ENCODE data around the gene MED9.

Gene MED9

GRCh38 chr17:17493249-17493985, 16.6 kb downstream of the MED9 start:
- H3K36me3 ChIP-seq (ENCODE audit: control insufficient read depth in 2 of 2, insufficient read depth in 1 of 2, low read length in 2 of 2), result peaks cover 7 to 52% of the 10 kb centered on the region in 2 experiments
- POLR2A ChIA-PET, result no interaction called here
- H3K4me3 ChIP-seq (ENCODE audit: low read depth, low read length), result no peak overlapping the region
- H3K4me1 ChIP-seq (ENCODE audit: control insufficient read depth, insufficient read depth, low read length), result no peaks in the 10 kb centered on the region
- no peak overlapping the region for H3K27ac ChIP-seq (ENCODE audit: extremely low read depth, low read depth, low read length)
- H3K9me3 ChIP-seq (ENCODE audit: control insufficient read depth, insufficient read depth, low read depth, low read length), result no peaks in the 10 kb centered on the region
- peak; percentile 88 for TF ChIP-seq ZIC2 (tag by site-specific recombination; IDR thresholded peaks at IDR 0.05)
- no peak for TF ChIP-seq ZSCAN30 (tag by site-specific recombination; IDR thresholded peaks at IDR 0.05)
- peak; percentile 64 for TF ChIP-seq KLF1 (tag by site-specific recombination; IDR thresholded peaks at IDR 0.05)
- CTCF ChIA-PET, result no interaction called here

- POLR2A ChIA-PET, result no interaction called here
- no peak overlapping the region for H3K27ac ChIP-seq (ENCODE audit: extremely low read depth, low read depth, low read length)
- peaks cover under 1 to 48% of the 10 kb centered on the region in 2 experiments for H3K36me3 ChIP-seq (ENCODE audit: control insufficient read depth in 2 of 2, insufficient read depth in 1 of 2, low read length in 2 of 2)
- H3K9me3 ChIP-seq (ENCODE audit: control insufficient read depth, insufficient read depth, low read depth, low read length), result no peaks in the 10 kb centered on the region
- CTCF ChIA-PET, result no interaction called here
- no peaks in the 10 kb centered on the region for H3K4me1 ChIP-seq (ENCODE audit: control insufficient read depth, insufficient read depth, low read length)
- TF ChIP-seq ZNF280D (tag by site-specific recombination; IDR thresholded peaks at IDR 0.05) (no peak), OSR2 (tag by site-specific recombination; IDR thresholded peaks at IDR 0.05) (no peak), ZNF423 (tag by site-specific recombination; IDR thresholded peaks at IDR 0.05) (no peak), ZNF274 (IDR thresholded peaks at IDR 0.05; ENCODE audit: low read length) (no peak), ZNF274 (tag by site-specific recombination; IDR thresholded peaks at IDR 0.05; ENCODE audit: borderline replicate concordance) (no peak), ZNF501 (tag by site-specific recombination; IDR thresholded peaks at IDR 0.05) (no peak), ZNF785 (tag by site-specific recombination; IDR thresholded peaks at IDR 0.05) (no peak), ZNF426 (tag by site-specific recombination; IDR thresholded peaks at IDR 0.05) (no peak), ZNF302 (tag by site-specific recombination; IDR thresholded peaks at IDR 0.05; ENCODE audit: low read depth) (no peak), RBAK (tag by site-specific recombination; IDR thresholded peaks at IDR 0.05) (no peak), ZXDB (tag by site-specific recombination; IDR thresholded peaks at IDR 0.05) (no peak), KLF16 (tag by site-specific recombination; IDR thresholded peaks at IDR 0.05) (no peak), ZSCAN4 (tag by site-specific recombination; IDR thresholded peaks at IDR 0.05) (no peak)
- no peak overlapping the region for H3K4me3 ChIP-seq (ENCODE audit: low read depth, low read length)
Observed at GRCh38 chr17:17493986-17494466, 17.2 kb downstream of the MED9 start.

- ChIA-PET POLR2A (no interaction called here), CTCF (interaction anchor here (0.6 kb wide), 1 partner anchor 74 kb away, joined by 3 read pairs; no protein-coding TSS in a partner anchor)
- peaks cover 0 to 46% of the 10 kb centered on the region in 2 experiments; a peak in 2 of 3 replicates for H3K36me3 ChIP-seq (ENCODE audit: control insufficient read depth in 2 of 2, insufficient read depth in 1 of 2, low read length in 2 of 2)
- H3K4me3 ChIP-seq (ENCODE audit: low read depth, low read length), result no peak overlapping the region
- no peaks in the 10 kb centered on the region for H3K4me1 ChIP-seq (ENCODE audit: control insufficient read depth, insufficient read depth, low read length)
- no peak overlapping the region for H3K27ac ChIP-seq (ENCODE audit: extremely low read depth, low read depth, low read length)
- no peaks in the 10 kb centered on the region for H3K9me3 ChIP-seq (ENCODE audit: control insufficient read depth, insufficient read depth, low read depth, low read length)
- TF ChIP-seq ZBTB6 (tag by site-specific recombination; IDR thresholded peaks at IDR 0.05), result no peak
- TF ChIP-seq REST (tag by site-specific recombination; IDR thresholded peaks at IDR 0.05), result no peak
- TF ChIP-seq ZFP3 (tag by site-specific recombination; IDR thresholded peaks at IDR 0.05; ENCODE audit: low read depth), result no peak
Observed at GRCh38 chr17:17494499-17494869, 17.7 kb downstream of the MED9 start.
